ENCODE data around the gene SORCS2. TPM values are rescaled to one million over a fixed set of nuclear protein-coding genes. Genes with fewer than 3 reads are reported as not detected.

SORCS2 gene
- total RNA-seq, 1 donor from 2014 or later = 29.5 TPM

GRCh38 chr4:7694324-7694723 lies 502.0 kb downstream of the SORCS2 start:
- H3K27ac Mint-ChIP-seq (ENCODE audit: unreplicated experiment) = no peak overlapping the region
- no peak for TF ChIP-seq CTCF (IDR thresholded peaks at IDR 0.05; ENCODE audit: partially characterized antibody, unreplicated experiment)
- peaks cover 15% of the 10 kb centered on the region for H3K27me3 Mint-ChIP-seq (ENCODE audit: unreplicated experiment)
- peak; percentile 25 for DNase-seq
- H3K36me3 Mint-ChIP-seq (ENCODE audit: unreplicated experiment) = no peaks in the 10 kb centered on the region
- no peak overlapping the region for H3K4me3 Mint-ChIP-seq (ENCODE audit: unreplicated experiment)
- H3K9me3 Mint-ChIP-seq (ENCODE audit: unreplicated experiment) = peaks cover 22% of the 10 kb centered on the region
- H3K4me1 Mint-ChIP-seq (ENCODE audit: low read depth, unreplicated experiment) = peaks cover 30% of the 10 kb centered on the region

DNA sequence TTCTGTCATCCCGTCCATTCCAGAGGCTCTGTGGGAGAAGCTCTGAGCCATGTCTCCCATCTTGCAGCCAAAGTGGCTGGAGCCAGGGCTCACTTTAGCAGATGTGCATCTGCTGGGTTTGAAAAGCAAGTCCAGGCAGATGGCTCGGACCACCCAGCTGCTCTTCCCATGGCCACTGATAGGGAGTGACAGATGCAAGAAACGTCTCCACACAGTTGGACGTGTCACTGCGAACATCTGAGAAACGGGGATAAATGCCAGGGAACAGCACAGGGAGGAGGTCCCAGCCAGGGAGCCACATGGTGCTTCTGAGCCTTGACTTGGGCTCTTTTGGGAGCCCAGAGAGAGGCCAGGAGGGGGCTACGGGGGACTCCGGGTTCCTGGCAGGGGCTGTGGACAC lies 505.0 kb downstream of the SORCS2 start:
- H3K9me3 Mint-ChIP-seq (ENCODE audit: unreplicated experiment) = peaks cover 22% of the 10 kb centered on the region
- H3K4me3 Mint-ChIP-seq (ENCODE audit: unreplicated experiment) = peak overlapping the region; percentile 32
- H3K27me3 Mint-ChIP-seq (ENCODE audit: unreplicated experiment) = peaks cover 15% of the 10 kb centered on the region
- TF ChIP-seq CTCF (IDR thresholded peaks at IDR 0.05; ENCODE audit: partially characterized antibody, unreplicated experiment) = no peak
- H3K27ac Mint-ChIP-seq (ENCODE audit: unreplicated experiment) = peak overlapping the region; percentile 96
- peak; percentile 62 for DNase-seq
- H3K36me3 Mint-ChIP-seq (ENCODE audit: unreplicated experiment) = no peaks in the 10 kb centered on the region
- peaks cover 41% of the 10 kb centered on the region for H3K4me1 Mint-ChIP-seq (ENCODE audit: low read depth, unreplicated experiment)

DNA sequence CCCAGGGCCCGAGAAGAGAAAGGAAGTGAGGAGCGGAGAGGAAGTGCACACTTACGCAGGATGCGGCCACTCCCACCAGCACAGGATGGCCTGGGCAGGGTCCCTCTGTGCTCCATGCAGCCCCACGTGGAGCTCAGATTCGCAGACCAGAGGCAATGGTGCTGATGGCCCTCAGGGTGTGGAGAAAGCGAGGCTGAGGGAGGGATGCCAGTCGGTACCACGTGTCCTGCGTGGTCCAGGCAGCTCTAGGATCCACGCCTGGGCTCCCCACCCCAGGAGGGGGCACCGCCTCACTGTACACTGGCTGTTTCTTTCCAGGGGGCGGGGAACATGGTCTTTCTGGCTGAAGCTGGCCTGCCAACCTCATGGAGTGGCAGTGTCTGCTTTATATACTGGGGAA lies 505.5 kb downstream of the SORCS2 start:
- peaks cover 25% of the 10 kb centered on the region for H3K9me3 Mint-ChIP-seq (ENCODE audit: unreplicated experiment)
- no peak for TF ChIP-seq CTCF (IDR thresholded peaks at IDR 0.05; ENCODE audit: partially characterized antibody, unreplicated experiment)

DNA sequence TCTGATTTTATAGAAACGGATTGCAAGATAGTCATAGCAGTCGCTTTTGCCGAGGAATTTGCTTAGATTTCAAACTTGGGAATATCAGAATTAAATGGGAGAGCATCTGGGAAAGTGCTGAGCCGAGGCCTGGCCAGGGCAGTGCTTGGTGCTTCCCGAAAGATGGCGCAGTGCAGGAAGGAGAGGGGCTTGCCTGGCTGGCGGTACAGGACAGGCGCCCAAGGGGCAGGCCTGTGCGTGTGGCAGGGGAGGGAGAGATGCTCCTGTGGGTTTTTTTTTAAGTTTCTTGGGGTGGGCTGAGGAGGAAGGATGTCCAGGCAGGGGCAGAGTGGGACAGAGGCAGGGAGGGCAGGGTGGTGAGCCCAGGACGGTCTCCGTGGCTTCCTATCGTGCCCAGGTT lies 506.2 kb downstream of the SORCS2 start:
- H3K4me1 Mint-ChIP-seq (ENCODE audit: low read depth, unreplicated experiment) = peaks cover 44% of the 10 kb centered on the region
- no peak for TF ChIP-seq CTCF (IDR thresholded peaks at IDR 0.05; ENCODE audit: partially characterized antibody, unreplicated experiment)

More for the DNA sequence above, 505.5 kb downstream of the SORCS2 start:
- Mint-ChIP-seq H3K4me1 (ENCODE audit: low read depth, unreplicated experiment) (peaks cover 41% of the 10 kb centered on the region), H3K36me3 (ENCODE audit: unreplicated experiment) (no peaks in the 10 kb centered on the region), H3K4me3 (ENCODE audit: unreplicated experiment) (peak overlapping the region; percentile 32), H3K27ac (ENCODE audit: unreplicated experiment) (peak overlapping the region; percentile 96), H3K27me3 (ENCODE audit: unreplicated experiment) (peaks cover 14% of the 10 kb centered on the region)
- DNase-seq = no peak

DNA sequence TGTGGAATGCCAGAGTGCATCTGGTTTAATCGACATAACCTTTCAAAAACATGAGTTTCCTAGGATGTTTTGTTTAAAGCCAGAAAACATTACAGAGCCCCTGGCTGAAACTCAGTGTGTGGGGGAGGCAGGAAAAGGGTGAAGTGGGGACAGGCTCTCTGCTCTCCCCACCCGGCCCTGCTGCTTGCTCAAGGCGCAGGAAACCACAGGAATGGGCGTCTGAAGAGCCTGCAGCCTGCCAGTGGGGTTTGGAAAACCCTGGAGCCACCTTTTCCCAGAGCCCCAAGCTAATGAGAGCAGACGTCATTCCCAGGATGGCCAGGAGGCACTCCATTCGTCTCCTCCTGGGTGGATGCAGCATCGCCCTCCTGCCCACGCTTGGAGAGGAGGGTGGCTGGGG lies 506.7 kb downstream of the SORCS2 start:
- no peak for TF ChIP-seq CTCF (IDR thresholded peaks at IDR 0.05; ENCODE audit: partially characterized antibody, unreplicated experiment)
- DNase-seq = no peak
- Mint-ChIP-seq H3K27me3 (ENCODE audit: unreplicated experiment) (peaks cover 18% of the 10 kb centered on the region), H3K9me3 (ENCODE audit: unreplicated experiment) (peaks cover 25% of the 10 kb centered on the region), H3K36me3 (ENCODE audit: unreplicated experiment) (no peaks in the 10 kb centered on the region), H3K4me1 (ENCODE audit: low read depth, unreplicated experiment) (peaks cover 45% of the 10 kb centered on the region), H3K4me3 (ENCODE audit: unreplicated experiment) (peak overlapping the region; percentile 21), H3K27ac (ENCODE audit: unreplicated experiment) (peak overlapping the region; percentile 80)

More for the DNA sequence above, 506.2 kb downstream of the SORCS2 start:
- Mint-ChIP-seq H3K27me3 (ENCODE audit: unreplicated experiment) (peaks cover 18% of the 10 kb centered on the region), H3K4me3 (ENCODE audit: unreplicated experiment) (peak overlapping the region; percentile 31), H3K27ac (ENCODE audit: unreplicated experiment) (peak overlapping the region; percentile 80), H3K36me3 (ENCODE audit: unreplicated experiment) (no peaks in the 10 kb centered on the region), H3K9me3 (ENCODE audit: unreplicated experiment) (peaks cover 25% of the 10 kb centered on the region)
- no peak for DNase-seq
